Left hindlimb (tissue), 1 donor: ENCODE results near the gene CST5.
"Not testable (repeated sequence)": the region's sequence is repeated elsewhere in the genome, so short reads cannot be mapped to it uniquely, and the experiment has no call there.

Source experiments
- DNase-seq: peaks from one replicate; pipeline ENCODE4 v3.0.0-alpha.2; 2018

Gene CST5

DNA sequence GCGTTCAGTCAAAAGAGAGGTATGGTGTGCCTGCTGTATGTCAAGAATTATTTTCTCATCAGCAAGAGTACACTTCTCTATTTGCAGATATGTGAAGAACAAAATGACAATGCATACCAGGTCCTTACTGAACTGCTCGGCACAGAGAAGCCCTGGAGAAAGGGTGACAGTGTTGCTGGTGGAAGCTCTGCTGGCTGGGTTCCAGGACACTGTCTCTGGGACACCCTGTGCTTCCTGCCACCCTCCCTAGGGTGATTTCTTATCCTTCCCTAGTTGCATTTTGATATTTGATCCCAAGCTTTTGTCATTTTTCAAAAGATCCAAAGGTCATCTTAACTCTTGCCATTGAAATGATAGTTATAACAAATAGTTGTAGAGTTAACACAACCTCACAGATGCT lies 8.3 kb upstream of the CST5 start:
- no peak for DNase-seq

DNA sequence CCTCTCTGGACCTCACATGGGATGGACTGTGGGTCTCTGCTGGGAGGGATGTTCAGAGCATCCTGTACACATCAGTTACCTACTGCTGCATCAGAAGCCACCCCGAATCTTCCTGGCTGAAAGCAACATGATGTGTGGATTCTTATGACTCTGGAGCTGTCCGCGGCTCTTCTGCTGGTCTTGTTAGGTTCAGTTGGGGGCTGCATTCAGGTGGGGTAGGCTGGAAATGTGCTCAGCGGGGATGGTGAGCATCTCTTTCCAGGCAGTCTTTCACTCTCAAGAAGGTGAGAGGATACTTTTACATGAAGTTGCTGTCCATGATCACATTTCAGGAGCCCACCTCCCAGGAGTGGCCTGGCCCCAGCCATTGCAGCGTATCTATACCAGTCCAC lies 5.2 kb upstream of the CST5 start:
- no peak for DNase-seq

DNA sequence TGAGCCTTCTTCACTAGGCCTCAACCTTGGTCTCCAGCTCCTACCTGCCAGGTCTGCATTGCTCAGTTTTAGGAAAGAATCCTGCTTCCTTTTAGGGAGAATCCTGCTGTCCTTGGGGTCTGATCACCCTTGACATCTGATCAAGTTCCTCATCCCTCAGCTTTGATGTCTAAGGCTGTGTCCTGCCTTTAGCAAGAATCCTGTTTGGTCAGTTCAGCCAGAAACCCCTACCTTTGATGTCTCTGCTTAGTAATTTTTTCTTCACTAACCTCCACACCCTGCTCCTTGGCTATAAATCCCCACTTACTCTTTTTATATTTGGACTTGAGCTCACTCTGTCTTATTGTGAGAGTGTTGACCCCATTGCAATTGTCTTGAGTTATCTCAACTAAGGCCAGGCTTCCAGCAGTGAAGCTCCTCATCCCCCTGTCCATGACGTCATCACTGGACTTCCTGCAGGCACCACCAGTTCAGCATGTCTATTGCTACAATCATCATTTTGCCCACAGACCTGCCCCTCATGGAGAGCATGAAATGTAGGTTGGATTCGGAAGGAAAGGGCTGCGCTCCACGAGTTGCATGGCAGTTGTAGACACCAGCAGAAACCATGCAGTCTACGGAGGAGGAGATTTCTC lies 4.7 kb upstream of the CST5 start:
- no peak for DNase-seq

DNA sequence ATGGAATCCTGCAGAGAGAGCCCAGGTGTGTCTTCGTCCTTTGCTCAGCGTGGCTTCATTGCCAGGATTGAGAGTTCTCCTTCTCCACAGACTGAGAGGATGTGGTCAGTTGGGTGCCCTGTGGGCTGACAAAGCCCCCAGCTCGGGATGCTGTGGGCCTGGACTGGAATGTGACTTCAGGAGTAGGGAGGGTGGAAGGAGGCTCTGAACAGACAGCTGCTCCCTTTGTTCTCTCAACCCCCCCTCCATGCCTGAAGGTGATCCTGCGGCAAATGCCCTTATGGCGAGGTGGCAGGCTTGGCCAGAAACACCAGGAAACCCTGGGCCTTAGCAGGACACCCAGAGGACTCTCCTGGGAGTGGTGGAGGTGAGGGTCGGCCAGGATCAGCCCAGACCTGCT lies 1.8 kb upstream of the CST5 start:
- DNase-seq: no peak

DNA sequence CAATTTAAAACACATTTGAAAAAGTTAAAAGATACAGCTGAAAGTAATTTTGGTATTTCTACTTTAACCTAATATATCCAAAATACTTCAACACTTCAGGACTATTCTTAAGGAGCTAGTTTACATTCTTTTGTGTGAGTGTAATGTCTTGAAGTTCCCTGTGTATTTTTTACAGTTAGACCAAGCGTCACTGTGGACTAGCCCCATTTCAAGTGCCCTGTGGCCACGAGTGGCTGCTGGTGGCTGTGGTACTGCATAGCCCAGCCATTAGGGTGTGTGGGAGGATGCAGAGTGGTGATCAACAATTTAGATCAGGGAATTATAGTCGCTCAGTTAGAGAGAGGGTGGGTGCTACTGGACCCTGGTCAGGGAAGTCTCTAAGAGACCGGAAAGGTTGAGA lies 869 bp upstream of the CST5 start:
- no peak for DNase-seq

DNA sequence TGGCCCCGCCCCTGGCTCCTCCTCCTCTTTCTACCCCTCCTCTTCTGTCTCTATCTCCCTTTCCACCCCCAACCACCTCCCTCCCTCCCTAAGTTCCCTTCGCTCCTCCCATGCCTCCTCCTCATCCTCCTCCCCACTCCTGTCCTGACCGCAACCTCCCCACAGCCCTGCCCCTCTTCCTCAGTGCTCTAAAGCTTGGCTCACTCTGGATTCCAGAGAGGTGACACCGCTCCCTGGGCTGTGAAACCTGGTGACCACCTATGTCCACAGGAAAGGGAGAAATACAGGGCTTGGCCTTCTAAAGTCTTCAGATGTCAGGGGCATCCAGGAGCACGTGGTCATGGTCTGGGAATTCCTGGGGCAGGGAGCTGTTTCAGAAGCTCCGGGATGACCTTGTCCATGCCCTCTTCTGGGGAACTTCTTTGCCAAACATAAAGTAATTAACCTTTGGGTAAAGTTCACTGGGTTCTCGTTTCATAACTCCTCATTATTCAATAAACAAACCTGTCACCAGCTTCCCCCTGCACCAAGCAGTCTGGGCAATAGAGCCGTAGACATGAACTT lies 345 bp upstream of the CST5 start:
- DNase-seq: no peak

DNA sequence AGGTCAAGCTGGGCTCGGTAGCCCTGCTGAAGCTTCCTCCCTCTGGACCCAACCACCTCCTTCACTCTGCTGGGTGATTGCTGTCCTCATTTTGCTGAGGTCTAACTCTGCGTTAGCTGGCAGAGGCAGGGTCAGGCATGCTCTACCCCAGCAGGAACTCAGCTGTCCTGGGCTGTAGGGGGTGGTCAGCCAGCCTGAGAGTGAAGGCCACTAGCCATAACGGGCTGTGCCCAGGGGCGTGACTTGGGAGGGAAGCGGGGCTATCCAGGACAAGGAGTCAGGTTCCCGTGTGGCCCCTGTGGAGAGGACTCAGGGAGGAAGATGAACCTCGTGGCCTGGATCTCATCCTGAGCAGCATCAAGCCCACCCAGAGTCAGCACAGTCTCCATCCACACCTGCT lies 761 bp downstream of the CST5 start:
- no peak for DNase-seq

DNA sequence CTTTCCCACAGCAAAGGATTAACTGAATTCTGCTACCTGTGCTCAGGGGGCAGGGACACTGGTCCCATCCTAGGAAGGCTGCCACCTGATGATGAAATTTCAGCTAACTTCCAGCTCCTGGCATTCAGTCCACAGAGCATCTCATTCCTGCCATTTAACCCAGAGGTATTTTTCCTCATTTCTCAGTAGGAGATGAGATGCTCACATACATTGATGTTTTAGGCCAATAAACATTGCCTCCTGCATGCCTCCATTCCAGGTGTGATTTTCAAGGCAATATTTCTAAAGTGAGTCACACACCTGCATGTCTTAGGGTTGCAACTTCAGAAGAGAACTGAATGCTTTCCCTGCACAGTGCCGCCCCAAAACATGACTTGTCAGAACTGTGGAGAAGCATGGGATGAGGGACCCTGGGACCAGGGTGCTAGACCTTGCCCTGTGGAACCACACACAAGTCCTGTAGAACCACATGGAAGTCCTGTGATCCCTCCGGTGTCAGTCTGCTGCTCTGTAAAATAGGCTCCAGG lies 1.5 kb downstream of the CST5 start:
- not testable (repeated sequence) for DNase-seq

DNA sequence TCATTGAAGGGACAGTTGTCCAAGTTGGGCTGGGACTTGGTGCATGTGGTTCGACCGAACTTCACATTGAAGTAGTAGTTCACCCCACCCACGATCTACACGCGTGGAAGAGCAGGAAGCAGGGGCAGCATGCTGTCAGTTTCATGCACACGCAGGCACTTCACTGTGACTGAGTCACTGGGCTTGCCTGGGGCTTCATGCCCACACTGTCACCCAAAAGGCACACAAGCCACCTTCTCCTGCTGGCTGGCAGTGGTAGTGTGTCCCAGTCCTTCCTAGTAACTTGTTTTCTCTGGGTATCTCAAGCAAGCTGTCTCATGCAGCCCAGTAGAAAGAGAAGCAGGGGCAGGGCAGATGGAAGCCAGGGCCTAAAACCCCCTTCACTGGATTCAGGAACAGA lies 2.0 kb downstream of the CST5 start:
- no peak for DNase-seq

DNA sequence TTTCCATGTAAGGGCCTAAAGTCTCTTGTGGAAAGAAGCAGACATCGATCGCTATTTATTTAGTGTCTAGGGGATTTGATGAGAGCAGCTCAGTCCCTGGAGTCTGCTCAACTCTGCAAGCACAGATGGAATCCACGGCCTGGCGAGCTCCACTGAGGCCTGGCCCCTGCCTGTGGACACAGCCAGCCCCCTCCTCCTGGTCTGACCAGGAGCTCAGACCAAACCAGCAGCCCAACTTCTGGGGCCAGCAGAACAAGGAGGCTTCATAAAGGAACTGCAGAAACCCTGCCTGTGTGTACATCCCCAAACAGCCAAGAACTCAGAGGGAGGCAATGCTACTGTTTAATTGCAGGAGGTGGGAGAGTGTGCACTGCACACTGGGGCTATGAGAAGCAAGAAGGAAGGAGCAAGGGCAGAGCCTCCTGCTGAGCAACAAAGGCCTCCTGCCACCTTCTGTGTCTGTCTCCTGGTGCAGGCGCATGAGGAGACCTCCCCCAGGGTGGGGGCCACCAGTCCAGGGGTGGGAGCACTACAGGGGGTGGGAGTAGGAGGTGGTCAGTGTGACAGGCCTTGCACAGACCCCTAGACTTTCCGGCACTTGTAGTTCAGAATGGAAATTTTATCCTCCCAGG lies 3.8 kb downstream of the CST5 start:
- DNase-seq: no peak

DNA sequence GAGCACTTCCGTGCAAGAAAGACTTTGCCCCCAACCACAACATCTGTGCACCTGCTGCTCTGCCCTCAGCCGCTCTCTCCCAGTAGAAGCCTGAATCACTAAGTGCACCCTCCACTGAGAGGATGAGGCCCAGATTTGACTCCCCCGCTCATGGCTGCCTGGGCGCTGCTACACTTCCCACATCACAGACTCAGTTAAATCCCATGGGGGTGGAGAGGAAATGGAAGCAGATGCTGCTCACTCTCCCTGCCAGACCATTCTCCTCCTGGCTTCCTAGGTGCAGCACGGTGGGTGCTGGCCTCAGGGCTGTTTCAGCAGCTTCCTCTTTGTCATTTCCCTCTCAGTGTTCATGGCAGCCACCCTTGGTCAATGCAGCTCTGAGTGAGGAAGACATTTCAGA lies 4.8 kb downstream of the CST5 start:
- DNase-seq: no peak

DNA sequence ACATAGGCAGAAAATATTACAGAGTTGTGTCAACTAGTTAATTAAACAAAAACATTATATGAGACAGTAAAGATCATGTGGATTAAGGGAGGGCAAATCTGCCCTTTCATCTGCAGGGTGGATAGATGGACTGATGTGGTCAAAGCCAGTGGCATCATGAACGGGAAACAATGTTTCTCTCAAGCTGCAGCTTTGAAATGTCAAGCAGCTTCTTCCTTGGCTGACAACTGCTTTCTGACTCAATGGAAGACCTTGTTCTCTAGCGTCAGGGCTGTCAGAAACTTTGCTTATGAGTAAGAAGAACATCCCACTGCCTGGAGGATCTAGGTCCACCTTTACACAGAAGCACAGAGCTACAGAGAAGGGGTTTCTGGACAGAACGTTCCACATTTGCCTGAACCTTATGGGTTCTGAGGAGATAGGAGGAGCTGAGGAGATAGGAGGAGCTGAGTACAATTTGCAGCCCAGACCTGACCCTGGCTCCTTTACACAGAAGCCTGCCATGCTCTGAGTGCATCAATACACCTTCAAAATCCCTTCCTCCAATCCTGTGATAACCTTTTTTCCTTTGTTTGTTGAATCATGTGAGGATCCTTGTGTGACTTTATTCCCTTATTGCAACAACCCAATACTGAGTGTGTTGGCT lies 6.1 kb downstream of the CST5 start:
- DNase-seq: no peak

DNA sequence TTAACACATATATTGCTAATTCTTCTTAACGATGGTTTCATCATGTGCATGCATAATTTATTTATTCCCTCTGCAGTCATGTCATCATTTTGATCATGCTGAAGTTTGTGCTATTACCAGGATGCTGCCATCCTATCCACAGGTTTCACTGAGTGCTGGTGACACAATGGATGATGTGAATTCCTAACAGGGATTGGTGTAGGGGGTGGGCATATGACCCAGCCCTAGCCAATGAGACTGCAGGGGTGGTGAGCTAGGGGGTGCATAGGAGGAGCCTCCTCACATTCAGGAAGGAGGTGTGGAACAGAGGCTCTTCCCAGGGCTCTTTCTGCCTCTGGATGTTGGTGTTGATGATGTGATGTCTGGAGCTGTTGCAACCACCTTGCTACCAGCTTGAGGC lies 7.5 kb downstream of the CST5 start:
- no peak for DNase-seq

DNA sequence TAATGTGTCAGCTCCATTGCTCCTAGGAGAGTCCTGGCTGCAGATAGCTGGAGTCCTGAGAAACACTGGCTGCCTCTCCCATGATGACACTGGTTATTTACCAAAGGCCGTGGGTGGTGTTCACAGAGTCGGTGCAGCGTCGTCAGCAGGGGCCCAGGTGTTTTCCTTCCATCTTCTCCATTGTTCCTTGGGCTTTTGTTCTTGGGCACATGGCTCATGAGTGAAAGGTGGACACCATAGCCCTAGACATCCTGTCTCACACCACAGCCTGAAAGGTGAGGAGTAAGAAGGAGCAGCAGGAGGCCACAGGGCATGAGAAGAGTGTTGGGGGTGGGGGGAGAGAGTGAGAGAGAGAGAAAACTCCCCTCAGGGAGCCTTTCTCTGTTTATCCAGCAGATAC lies 9.1 kb downstream of the CST5 start:
- no peak for DNase-seq

DNA sequence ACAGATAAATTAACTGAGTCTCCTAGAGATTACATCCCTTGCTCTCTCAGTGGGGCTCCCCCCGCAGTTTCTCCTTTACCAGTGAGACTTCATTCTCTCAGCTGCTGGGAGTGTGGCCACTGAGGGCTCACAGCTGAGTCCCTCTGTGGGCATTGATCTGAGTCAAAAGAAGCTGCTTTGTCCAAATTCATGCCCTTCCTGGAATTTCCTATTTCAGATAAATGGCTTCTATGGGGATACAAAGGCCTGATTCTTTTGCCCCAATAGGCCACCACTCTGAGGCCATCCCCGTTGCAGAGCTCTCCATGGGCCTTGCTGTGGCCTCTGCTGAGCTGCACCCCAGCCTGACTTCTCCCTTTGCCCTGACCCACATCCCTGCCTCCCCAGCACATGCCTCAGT lies 10.0 kb downstream of the CST5 start:
- no peak for DNase-seq

DNA sequence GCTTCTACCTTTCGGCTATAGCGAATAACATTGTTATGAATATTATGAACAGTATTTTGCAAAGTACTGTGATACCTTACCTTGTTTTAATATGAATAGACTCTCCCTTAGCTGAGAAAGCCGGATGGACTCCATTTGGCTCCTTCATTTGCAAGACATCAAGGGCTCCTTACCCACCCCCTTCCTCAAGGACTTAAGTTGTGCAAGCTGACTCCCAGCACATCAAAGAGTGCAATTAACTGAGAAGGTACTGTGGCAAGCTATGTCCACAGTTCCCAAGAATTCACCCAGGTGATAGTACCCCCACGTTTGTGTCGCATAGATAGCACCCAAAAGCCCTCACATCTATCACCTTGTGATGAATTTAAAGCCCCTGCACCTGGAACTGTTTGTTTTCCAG lies 11.2 kb downstream of the CST5 start:
- DNase-seq: no peak

DNA sequence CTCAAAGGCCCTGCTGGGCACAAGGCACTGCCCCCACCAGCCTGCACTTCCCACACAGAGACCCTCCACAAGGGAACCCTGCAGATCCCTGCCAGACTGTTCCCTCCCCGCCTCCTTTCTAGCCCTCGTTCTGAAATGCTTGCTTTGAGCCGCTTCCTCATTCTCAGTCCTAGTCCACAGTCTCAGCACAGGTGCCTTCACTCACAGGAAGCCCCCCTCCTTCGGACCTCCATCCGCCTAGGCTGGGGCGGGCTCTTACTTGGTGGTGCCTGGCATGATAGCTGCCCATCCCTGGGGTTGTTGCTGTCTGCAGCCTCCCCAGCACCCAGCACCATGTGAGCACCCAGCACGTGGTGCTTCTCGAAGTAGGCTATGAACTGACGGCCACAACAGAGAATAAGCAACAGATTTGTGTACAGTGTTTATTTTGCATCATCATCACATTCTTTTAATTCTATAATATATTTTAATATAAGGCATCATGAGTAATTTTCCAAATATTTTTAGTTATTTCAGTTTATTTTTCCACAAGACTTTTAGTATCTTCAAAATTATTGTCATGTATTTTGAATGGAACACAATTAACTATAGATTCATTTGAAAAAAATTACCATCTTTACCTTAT lies 12.3 kb downstream of the CST5 start:
- no peak for DNase-seq

DNA sequence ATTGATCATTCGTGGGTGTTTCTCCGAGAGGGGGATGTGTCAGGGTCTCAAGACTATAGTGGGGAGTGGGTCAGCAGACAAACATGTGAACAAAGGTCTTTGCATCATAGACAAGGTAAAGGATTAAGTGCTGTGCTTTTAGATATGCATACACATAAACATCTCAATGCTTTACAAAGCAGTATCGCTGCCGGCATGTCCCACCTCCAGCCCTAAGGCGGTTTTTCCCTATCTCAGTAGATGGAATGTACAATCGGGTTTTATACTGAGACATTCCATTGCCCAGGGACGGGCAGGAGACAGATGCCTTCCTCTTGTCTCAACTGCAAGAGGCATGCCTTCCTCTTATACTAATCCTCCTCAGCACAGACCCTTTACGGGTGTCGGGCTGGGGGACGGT lies 18.8 kb downstream of the CST5 start:
- DNase-seq: not testable (repeated sequence)

DNA sequence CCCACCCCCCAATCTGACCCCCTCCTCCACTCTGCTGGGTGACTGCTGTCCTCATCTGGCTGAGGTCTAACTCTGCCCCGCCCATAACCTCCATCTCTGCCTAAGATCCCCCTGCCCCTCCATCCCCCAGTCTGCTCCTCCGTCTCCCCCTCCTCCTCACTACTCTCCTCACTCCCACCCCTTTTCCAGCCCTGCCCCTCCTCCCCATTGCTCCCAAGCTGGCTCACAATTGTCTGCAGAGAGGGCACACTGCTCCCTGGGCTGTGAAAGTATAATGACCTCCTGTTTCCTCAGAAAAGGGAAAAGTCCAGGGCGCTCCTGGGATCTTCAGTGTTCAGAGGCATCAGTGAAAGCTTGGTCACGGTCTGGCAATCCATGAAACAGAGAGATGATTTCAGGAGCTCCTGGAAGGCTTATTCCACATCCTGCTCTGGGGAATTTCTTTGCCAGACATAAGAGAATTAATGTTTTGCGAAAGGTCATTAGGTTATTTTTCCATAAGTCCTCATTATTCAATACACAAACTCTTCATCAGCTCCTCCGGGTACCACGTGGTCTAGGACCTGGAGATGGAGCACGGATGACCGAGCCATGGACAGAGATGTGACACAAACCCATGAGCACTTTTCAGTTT lies 21.5 kb downstream of the CST5 start:
- no peak for DNase-seq

DNA sequence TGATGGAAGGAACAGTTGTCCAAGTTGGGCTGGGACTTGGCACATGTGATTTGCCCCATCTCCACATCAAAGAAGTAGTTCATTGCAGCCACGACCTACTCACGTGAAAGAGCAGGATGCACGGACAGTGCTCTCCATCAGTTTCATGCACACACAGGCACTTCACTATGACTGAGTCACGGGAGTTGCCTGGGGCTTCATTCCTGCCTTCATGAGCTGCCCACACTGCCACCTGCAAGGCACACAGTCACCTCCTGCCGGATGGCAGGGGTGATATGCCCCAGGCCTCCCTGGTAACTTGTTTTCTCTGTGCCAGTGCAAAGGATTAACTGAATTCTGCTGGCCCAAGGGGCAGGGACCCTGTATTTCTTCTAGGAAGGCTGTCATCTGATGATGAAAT lies 22.8 kb downstream of the CST5 start:
- DNase-seq: no peak

DNA sequence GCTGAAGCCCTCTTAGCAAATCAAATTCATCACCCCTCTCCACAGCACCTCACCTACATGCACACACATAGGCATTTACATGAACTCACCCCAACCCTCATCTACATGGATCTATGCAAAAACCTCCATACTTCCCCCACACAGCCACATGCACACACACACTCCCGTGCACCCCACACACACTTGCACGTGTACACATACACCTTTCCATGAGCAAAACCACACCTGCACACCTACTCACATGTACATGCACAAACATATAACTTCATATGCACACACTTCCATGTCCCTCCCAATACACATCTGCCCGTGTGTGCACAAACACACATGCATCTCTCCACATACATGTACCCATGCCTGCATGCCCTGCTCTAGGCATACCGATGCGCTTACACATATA lies 23.3 kb downstream of the CST5 start:
- no peak for DNase-seq

DNA sequence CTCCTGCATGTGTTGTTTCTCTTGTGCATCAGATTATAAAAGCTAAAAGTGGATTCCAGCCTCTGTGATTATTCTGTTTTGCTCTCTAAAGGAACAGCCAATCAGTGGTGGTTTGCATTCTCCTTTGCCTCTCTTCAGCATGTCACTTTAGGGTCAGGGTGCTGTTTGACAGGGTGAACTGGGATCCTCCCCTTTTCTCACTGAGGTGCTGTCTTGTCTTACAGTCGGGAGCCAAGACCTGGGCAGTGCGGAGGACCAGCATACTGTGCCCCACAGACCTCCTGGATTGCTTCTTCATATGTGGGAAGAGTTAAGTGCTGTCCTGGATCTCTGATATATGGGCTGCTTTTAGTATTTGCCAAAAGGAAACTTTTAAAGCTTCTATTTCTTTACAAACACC lies 37.9 kb downstream of the CST5 start:
- DNase-seq: no peak

DNA sequence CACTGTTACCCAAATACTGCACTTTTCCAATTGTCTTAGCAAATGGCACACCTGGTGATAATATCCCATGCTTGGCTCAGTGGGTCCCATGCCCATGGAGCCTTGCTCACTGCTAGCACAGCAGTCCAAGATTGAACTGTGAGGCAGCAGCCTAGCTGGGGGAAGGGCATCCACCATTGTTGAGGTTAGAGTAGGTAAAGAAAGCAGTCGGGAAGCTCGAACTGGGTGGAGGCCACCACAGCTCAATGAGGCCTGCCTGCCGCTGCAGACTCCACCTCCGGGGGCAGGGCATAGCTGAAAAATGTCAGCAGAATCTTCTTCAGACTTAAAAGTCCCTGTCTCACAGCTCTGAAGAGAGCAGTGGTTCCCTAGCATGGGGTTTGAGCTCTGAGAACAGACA lies 43.8 kb downstream of the CST5 start:
- no peak for DNase-seq
